GM23338 (cell line): ENCODE data around the gene GPC6. TPM values are rescaled to one million over a fixed set of nuclear protein-coding genes. Genes with fewer than 3 reads are reported as not detected.

Source experiments
- ATAC-seq: fragments of 200-7000 bp; cut with Tn5 transposase; 3 replicates; pipeline ENCODE4 v1.9.1; 2020
- DNase-seq: peaks from one replicate; pipeline ENCODE4 v3.0.0-alpha.2; 2015; ENCODE audit warnings: low spot score
- H2AFZ ChIP-seq: fragments of 200-600 bp; sonication (generic); 2 replicates; pipeline ENCODE4 v1.8.0; 2016; ENCODE audit warnings: antibody characterized with exemption, mild to moderate bottlenecking, moderate library complexity
- H3F3A ChIP-seq: fragments of 200-600 bp; sonication (generic); replicated peaks from 2 replicates; pipeline ENCODE4 v1.8.0; 2017; ENCODE audit warnings: antibody characterized with exemption, mixed run types, low read depth
- H3K27ac ChIP-seq: fragments of 200-600 bp; sonication (generic); 2 replicates; pipeline ENCODE4 v1.6.1; 2016; ENCODE audit warnings: low read depth
- H3K27me3 ChIP-seq: fragments of 200-600 bp; sonication (generic); 2 replicates; pipeline ENCODE4 v1.8.0; 2016; ENCODE audit warnings: mild to moderate bottlenecking, mixed run types, moderate library complexity; ENCODE audit not compliant: insufficient read depth
- H3K36me3 ChIP-seq: fragments of 200-600 bp; sonication (generic); 2 replicates; pipeline ENCODE4 v1.8.0; 2016; ENCODE audit warnings: mild to moderate bottlenecking; ENCODE audit not compliant: insufficient read depth
- H3K4me1 ChIP-seq: fragments of 200-600 bp; sonication (generic); 2 replicates; pipeline ENCODE4 v1.8.0; 2016; ENCODE audit warnings: mild to moderate bottlenecking, moderate library complexity; ENCODE audit not compliant: insufficient read depth
- H3K4me2 ChIP-seq: fragments of 200-600 bp; sonication (generic); 2 replicates; pipeline ENCODE4 v1.7.1; 2017; ENCODE audit warnings: mixed run types
- H3K4me3 ChIP-seq: fragments of 200-600 bp; sonication (generic); 2 replicates; pipeline ENCODE4 v1.6.1; 2016; ENCODE audit warnings: mixed run types
- H3K79me2 ChIP-seq: fragments of 200-600 bp; sonication (generic); replicated peaks from 2 replicates; pipeline ENCODE4 v1.8.0; 2017; ENCODE audit warnings: mild to moderate bottlenecking; ENCODE audit not compliant: insufficient read depth
- H3K9me2 ChIP-seq: fragments of 200-600 bp; sonication (generic); 2 replicates; pipeline ENCODE4 v1.8.0; 2017; ENCODE audit not compliant: insufficient read depth
- H4K20me1 ChIP-seq: fragments of 200-600 bp; sonication (generic); replicated peaks from 2 replicates; pipeline ENCODE4 v1.8.0; 2017; ENCODE audit warnings: mild to moderate bottlenecking; ENCODE audit not compliant: insufficient read depth
- H3K27ac Mint-ChIP-seq: 2 replicates; pipeline ENCODE4 v1.8.0; 2020; ENCODE audit warnings: inconsistent platforms, mild to moderate bottlenecking, moderate library complexity, mixed read lengths
- H3K27me3 Mint-ChIP-seq: 3 replicates; pipeline ENCODE4 v1.8.0; 2022; ENCODE audit warnings: low read depth, mild to moderate bottlenecking, moderate library complexity, mixed read lengths, inconsistent platforms; ENCODE audit not compliant: insufficient read depth, poor library complexity
- H3K36me3 Mint-ChIP-seq: 3 replicates; pipeline ENCODE4 v1.8.0; 2021; ENCODE audit warnings: low read depth, mild to moderate bottlenecking, inconsistent platforms, moderate library complexity, mixed read lengths
- H3K4me1 Mint-ChIP-seq: 3 replicates; pipeline ENCODE4 v1.8.0; 2020; ENCODE audit warnings: mild to moderate bottlenecking, inconsistent platforms, mixed read lengths
- H3K4me3 Mint-ChIP-seq: 3 replicates; pipeline ENCODE4 v1.8.0; 2021; ENCODE audit warnings: moderate library complexity, mild to moderate bottlenecking, inconsistent platforms, mixed read lengths
- H3K9me3 Mint-ChIP-seq: 3 replicates; pipeline ENCODE4 v1.8.0; 2020; ENCODE audit warnings: moderate library complexity, mild to moderate bottlenecking, inconsistent platforms, mixed read lengths
- CREB1 ChIP-seq: fragments of 250-450 bp; sonication (Bioruptor Pico); IDR thresholded peaks from 2 replicates; pipeline ENCODE4 v1.5.0; 2020; ENCODE audit warnings: low read depth, mild to moderate bottlenecking, moderate library complexity
- EZH2 ChIP-seq: fragments of 200-600 bp; sonication (generic); IDR thresholded peaks from one replicate; pipeline ENCODE4 v1.8.0; 2017; ENCODE audit warnings: antibody characterized with exemption, mild to moderate bottlenecking, low read depth; ENCODE audit not compliant: unreplicated experiment
- NANOG ChIP-seq: IDR thresholded peaks from 2 replicates; pipeline ENCODE4 v1.6.1; 2016; ENCODE audit warnings: antibody characterized with exemption, borderline replicate concordance
- POLR2AphosphoS5 ChIP-seq: IDR thresholded peaks from 2 replicates; pipeline ENCODE4 v1.6.1; 2016; ENCODE audit warnings: antibody characterized with exemption, low read depth
- STAT1 ChIP-seq: IDR thresholded peaks from one replicate; pipeline ENCODE4 v1.6.1; 2016; ENCODE audit warnings: antibody characterized with exemption; ENCODE audit not compliant: unreplicated experiment
- ZNF331 ChIP-seq: fragments of 250-450 bp; sonication (Bioruptor Pico); IDR thresholded peaks from 2 replicates; pipeline ENCODE4 v1.5.0; 2020; ENCODE audit warnings: low read depth, mild to moderate bottlenecking, moderate library complexity
- ZNF462 ChIP-seq: fragments of 250-450 bp; sonication (Bioruptor Pico); IDR thresholded peaks from 2 replicates; pipeline ENCODE4 v1.5.0; 2020; ENCODE audit warnings: mild to moderate bottlenecking, moderate library complexity
- polyA plus RNA-seq: library from polyadenylated mRNA; unstranded; fragments of >200 nt; fragmentation: Nextera tagmentation; extraction: Ambion mirVana; gene quantifications from 2 replicates; pipeline ENCODE4 v1.2.1, GENCODE V29; 2016
- total RNA-seq: library from RNA; depleted of rRNA; stranded (reverse); fragments of >200 nt; shearing (Covaris generic); gene quantifications from 2 replicates; pipeline ENCODE4 v1.2.3, GENCODE V29; 2014

GPC6 gene
- total and polyA plus RNA-seq, 2 experiments from 2014 or later = 6.4 to 28.6 TPM

GRCh38 chr13:93621966-93622365, 395.4 kb downstream of the GPC6 start:
- peaks cover 3% of the 10 kb centered on the region; the same call in 1 of the 2 replicates for H3K9me2 ChIP-seq
- H3K9me3 Mint-ChIP-seq = 0 out of 3 replicates have a peak, but pooled peaks cover 3% of the 10 kb centered on the region
- H3K27ac ChIP-seq = no peak overlapping the region
- DNase-seq = no peak
- no peak overlapping the region for H2AFZ ChIP-seq
- no peaks in the 10 kb centered on the region for H3K27me3 Mint-ChIP-seq
- H3K4me3 ChIP-seq = no peak overlapping the region
- H3K4me1 ChIP-seq = peaks cover 11% of the 10 kb centered on the region
- H3K27ac Mint-ChIP-seq = no peak overlapping the region
- peaks cover 18% of the 10 kb centered on the region for H3K4me1 Mint-ChIP-seq
- H3K36me3 ChIP-seq = no peaks in the 10 kb centered on the region
- no peak overlapping the region for H3K4me3 Mint-ChIP-seq
- no peak overlapping the region for H3K4me2 ChIP-seq
- TF ChIP-seq POLR2AphosphoS5 = no peak
- no peak for TF ChIP-seq STAT1
- no peak for TF ChIP-seq CREB1 (CRISPR knock-in tag)
- TF ChIP-seq ZNF462 = no peak
- no peak for TF ChIP-seq ZNF331 (CRISPR knock-in tag)
- no peak for TF ChIP-seq NANOG
- TF ChIP-seq EZH2 = no peak
- no peaks in the 10 kb centered on the region for H3K27me3 ChIP-seq
- no peaks in the 10 kb centered on the region for H4K20me1 ChIP-seq
- H3K79me2 ChIP-seq = peaks cover 4% of the 10 kb centered on the region; the same call in 1 of the 2 replicates
- ATAC-seq = no peak
- peaks cover 2% of the 10 kb centered on the region; the same call in 1 of the 3 replicates for H3K36me3 Mint-ChIP-seq
- H3F3A ChIP-seq = no peaks in the 10 kb centered on the region
